Activated CD4-positive, alpha-beta T cell treated with anti-CD3 and anti-CD28 coated beads, Interleukin-10, Interleukin-2, amounts not matched to agents 100 ng/mL and 50 ng/mL, durations not matched to agents 16 hours and 8 hours (primary cell): ENCODE results near the gene C19orf25.

ENCODE experiments used
- DNase-seq: peaks from one replicate; pipeline ENCODE4 v3.0.0-alpha.2; 2020

Gene C19orf25

DNA sequence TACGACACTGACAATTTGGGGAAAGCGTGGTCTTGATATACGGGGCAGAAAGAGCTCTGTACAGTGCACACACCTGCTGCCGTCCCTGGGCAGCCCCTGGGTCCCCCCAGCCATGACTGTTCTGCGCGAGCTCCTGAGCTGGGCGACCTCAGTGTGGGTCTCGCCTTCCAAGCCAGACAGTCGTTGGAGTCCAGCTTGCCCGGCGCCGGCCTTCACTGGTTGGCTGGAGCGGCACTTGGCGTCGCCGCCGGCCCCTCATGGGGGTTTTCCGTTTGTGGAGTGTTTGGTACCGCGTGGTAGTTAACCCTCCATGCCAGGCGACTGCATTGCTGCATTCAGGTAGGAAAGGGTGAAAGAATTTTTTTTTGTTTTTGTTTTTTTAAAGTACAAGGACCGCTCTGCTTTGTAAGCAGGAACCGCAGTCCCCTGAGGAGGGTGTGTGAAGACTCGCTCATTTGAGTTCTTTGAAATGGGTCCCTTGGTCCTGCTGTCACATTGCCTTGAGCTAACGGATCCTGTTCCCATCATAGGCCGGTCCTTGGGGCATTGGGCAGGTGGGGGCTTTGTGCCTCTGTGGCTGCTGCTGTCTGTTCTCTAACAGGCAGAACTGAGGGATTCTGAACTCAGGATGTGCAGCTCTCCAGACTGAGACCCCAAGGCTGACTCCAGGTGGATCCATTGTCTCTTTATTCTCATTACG lies 51.6 kb downstream of the C19orf25 start:
- no peak for DNase-seq

GRCh38 chr19:1426736-1427135 lies 52.3 kb downstream of the C19orf25 start:
- no peak for DNase-seq

GRCh38 chr19:1425902-1426301 lies 53.1 kb downstream of the C19orf25 start:
- no peak for DNase-seq

DNA sequence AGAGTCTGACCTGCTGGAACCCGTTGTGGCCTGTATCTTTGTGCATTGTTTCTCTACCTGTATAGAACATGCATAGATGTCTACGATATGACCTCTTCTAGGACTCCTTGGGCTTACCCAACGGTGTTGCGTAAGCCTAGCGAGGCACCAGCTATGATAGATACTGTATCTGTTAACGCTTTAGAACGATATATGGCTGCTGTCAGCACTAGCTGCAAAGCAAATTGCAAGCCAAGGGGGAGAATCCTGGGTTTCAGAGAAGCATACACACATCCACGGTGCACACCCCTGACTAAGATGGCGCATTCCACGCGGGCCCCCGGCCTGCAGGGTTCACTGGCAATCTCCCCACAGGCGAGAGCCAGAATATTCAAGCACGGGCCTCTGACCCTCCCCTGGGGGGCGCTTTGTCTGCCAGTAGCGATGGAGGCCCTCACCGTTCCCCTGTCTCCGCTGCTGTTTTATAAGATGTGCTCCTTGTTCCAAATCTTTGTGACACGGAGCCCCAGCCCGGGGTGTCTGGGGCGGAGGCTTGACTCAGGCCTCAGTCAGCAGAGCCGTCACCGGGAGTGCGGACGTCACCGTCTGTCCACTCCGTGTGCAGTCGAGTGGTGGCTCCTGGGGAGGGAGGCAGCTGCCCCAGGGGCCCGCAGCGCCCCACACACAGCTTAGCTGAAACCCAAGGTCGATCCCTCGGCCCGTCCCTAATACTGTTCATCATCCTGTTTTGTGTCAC lies 53.7 kb downstream of the C19orf25 start:
- DNase-seq, result no peak

- DNase-seq, result no peak
These were observed 54.6 kb downstream of the C19orf25 start for GRCh38 chr19:1424192-1424955.

DNA sequence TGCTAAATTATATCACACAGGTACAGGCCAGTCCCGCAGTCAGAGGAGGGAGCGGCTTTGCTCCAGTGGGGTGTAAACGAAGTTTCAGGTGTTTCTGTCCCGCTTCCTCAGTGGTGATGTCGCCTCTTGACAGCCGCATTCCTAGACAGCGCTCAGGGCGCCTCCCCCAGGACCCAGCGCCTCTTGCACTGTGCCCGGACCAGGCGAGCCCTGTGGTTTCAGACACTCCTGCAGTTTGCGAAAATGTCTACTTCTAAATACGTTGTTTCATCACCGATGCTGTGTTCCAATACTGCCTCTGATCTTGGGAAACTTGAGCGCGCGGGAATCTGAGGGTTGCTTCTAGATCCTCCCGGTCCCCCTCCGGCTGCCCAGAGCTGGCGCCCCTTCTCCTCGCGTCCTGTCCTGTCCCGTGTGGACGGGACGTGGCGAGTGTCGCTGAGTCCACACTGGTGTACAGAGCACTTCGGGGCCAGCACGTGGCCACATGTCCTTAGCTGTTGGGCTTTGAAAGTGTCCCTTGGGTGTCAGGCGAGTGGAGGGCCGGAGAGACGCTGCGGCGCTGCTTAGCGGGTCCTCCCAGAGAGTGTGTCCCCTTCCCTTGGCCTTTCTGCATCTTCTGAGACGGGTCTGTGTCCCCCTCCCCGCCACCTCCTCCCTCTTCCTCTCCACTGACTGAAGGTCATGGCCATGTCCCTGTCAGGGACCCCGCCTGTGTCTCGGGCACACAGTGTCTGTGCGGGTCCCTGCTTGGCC lies 55.4 kb downstream of the C19orf25 start:
- DNase-seq, result no peak
